Activated CD4-positive, CD25-positive, alpha-beta regulatory T cell treated with anti-CD3 and anti-CD28 coated beads, Interleukin-2, amount 50 U/mL, for 16 hours (primary cell): ENCODE measurements around the gene PDXK.
A peak's percentile ranks its signal among the peaks of the same experiment; 100 is the strongest.

Source experiments
- DNase-seq: peaks from one replicate; pipeline ENCODE4 v3.0.0-alpha.2; 2020; ENCODE audit warnings: low read depth, low spot score

PDXK gene

DNA sequence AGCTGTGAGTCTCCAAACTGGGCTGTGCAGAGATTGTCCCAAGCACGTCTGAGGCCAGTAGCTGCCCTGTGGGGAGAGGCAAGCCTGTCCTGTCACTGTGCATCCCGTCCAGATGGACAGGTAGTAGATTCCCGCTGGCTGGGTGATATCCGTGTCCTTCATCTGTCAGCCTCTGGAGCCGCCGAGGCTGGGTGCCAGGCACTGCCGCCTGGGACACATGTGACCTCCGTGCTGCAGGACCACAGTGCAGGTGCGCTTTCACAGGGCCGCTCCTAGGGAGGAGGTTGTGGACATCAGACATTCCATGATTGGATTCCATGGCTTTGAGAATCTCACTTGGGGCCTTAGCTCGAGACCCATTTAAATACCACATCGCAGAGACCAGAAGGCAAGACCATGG, 4.7 kb downstream of the PDXK start:
- DNase-seq: no peak

DNA sequence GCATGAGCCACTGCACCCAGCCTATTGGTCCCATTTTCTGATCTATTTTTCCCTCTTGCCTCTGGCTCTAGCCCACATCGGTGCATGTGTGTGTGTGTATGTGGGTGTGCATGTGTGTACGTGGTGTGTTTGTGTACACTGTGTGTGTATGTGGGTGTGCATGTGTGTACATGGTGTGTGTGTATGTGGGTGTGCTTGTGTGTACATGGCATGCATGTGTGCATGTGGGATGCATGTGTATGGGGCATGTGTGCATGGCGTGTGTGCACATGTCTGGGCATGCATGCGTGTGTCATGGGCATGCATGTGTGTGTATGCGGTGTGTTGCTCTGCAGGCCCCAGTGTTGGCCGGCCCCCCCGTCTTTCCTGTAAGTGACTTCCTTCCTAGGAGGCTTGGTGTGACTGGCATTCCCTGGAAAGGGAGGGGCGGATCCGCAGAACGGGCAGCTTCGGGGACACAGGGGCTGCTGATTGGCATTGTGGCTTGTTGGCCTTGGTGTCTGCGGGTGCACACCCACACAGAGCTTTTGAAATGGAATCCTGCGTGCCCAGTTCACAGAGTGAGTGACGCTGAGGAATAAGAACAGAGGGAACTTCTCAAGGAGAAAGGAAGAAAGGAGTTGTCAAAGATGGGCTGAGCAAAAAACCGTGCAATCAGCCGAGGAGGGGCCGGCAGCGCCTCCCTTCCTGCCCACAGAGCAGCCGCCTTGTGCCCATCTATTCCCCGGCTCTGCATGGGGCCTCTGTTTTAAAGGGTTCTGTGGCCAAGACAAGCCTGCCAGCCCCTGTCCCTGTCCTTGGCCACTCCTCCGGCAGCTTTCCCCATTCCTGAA, 8.0 kb downstream of the PDXK start:
- DNase-seq: no peak

DNA sequence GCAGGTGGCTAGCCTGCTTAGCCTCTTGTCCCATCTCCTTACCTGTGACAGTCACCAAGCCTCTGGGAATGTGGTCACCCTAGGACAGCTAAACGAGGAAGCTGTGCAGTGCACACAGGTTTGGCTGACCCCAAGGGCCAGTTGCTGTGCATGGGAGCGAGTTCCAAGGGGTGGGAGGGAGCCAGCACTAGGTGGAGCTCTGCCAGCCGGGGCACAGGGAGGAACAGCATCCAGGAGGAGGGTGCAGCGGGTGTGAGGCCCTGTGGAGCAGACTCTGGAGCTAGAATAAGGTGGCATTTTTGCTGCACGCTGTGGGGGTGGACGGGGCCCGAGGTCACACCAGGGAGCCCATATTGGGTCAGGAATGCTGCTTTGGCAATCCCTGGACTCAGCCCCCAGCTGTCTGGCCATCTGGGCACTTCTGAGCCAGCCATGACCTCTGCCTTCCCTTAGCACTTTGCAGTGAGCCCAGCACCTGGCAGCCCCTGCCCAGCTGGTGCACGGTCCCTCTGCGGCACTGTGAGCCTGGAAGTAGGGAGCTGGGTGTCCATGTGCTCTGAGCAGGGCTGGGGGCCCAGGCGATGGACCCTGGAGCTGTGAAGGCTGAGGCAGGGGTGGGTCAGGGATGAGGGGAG, 8.7 kb downstream of the PDXK start:
- no peak for DNase-seq

DNA sequence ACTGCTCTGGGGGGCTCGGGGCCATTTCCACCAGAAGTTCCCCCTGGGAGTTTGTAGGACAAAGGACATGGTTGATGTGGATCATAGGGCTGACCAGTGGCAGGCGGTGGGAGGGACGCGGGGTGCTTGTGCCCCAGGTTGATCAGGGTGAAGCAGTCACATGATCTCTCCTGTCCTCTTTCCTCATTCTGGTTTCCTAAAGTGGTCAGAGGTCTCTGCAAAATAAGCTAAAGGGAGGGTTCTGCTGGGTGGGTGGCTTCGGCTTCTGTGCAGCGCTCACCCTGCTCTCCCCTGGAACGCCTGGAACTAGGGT, 9.2 kb downstream of the PDXK start:
- no peak for DNase-seq

DNA sequence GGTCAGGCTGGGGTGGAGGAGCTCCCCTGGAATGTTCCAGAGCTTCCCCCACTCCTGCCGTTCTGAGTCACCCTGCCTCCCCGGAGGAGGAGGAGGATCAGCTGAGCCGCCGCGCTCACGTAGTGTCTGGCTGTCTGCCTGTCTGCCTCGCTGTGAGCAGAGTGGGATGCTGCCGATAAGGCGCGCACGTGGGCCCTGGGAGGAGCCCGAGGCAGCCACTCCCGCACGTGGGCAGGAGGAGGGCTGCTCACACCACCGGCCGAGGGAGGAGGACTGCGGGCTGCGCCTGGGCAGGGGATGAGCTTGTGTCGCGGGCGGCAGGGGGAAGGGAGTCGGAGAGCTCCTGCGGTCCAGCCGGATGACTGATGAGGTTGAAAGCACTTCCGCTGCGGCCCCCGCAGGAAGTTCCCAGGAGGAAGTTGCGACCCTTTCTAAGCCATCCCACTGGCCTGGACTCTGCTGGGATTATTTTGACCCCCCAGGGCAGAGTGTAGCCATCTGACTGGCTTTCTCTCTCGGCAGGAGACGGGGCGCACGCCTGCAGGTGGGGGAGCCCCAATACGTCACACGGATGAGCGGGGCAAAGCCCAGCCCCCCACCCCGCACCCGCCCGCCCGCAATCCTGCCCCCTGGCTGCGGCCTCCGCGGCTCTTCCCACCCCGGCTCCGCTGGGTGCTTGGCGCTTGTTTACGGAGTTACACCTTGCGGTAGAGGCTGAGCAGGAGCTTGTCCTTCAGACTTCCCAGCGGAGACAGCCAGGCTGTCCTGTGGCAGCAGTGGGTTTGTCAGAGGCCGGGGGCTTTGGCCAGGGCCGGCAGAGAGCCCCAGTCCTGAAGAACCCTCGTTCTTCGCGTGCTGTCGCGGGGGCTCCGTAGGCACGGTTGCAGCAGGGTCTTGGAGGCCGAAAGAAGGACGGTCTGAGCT, 9.8 kb downstream of the PDXK start:
- DNase-seq: peak; percentile 39

DNA sequence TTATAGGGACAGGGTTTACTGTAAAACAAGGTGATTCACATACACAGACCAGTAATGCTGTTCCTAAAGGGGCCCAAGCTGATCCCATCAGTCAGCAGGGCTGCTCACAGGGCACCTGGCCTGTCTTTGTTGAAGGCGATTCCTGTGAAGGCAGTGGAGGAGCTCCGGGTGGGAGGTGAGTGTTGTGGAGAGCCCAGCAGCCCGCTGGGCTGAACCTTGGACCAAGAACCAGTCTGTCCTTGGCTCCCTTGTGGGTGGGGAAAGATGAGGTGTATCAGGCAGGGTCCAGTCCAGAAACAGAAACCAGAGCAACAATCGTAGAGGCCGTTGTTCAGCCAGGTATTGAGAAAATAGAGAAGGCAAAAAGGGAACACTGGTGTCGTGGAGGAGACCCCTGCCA, 12.5 kb downstream of the PDXK start:
- DNase-seq: no peak

DNA sequence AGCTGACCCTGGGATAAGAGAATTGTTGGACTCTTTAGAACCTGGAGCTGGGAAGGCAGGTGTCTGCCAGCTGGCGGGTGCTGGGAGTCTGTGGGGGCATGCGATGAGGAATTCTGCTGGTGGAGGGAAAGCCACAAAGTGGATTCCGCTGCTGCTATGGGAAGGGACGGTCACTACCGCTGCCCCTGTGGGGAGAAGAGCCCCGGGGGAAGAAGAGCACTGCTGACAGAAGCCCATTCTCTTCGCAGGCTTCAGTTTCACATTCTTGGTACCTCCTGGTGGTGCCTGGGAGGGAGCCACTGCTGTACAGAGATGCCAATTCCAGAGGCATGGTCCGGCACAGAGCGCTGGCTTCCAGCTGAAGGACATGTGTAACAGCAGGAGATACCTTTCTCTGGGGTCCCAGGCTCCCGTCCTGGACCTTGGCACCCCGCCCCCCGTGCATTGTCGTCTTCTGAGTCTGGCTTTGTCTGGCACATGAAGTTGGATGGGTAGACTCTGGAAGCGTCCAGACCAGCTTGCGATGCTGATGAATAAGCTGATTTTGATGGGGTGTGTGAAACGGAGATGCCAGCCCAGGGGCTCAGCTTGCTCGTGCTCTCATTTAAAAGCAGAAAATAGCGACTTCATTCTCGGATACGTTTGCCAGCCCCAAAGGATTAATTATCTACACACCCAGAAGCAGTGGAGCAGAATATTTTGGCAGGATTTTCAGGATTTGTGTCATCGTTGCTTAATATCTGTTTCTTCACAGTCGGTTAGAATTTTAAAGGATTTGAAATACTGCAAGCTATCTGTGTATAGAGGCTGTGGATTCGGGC, 13.2 kb downstream of the PDXK start:
- no peak for DNase-seq

DNA sequence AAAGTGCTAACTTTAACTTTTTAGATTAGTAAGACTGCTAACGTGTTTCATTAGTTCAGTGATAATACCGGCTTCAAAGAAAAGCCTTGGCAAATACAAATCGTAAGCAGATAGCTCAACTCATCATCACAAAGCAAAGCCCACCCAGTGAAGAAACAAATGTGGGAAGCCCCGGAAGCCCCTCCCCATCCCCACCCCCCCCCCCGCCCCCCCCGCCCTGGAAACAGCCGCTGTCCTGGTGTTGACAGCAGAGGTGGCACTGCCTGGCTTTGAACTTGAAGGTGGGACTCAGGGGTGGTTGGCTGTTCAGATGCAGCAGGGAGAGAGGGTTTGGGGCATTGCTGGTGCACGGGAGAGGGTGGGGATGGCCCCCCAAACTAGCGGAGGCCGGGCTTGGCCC, 14.1 kb downstream of the PDXK start:
- DNase-seq: no peak

DNA sequence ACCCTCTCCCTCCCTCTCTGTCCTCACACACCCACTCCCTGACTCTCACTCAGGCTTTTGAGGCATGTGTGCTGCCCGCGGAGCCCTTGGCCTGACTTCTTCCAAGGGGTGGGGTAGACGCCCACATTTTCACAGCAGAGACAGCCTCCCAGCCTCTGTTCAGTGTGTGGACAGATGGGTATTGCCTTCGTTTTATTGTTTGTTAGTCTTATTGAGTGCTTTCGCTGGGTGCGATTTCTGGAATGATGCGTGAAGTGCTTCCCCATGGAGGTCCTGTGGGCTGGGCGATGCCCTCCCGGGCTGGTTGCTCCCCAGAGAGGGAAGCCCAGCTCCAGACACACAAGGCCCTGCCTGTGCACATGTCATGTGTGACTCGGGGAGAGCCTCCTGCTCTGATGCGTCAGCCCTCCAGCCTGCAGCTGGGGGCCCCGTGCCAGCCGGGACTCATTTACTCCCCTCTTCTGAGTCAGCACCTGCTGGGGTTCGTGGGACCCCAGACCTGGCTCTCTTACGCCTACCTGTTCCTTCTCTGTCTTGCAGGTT, 14.7 kb downstream of the PDXK start:
- DNase-seq: no peak

DNA sequence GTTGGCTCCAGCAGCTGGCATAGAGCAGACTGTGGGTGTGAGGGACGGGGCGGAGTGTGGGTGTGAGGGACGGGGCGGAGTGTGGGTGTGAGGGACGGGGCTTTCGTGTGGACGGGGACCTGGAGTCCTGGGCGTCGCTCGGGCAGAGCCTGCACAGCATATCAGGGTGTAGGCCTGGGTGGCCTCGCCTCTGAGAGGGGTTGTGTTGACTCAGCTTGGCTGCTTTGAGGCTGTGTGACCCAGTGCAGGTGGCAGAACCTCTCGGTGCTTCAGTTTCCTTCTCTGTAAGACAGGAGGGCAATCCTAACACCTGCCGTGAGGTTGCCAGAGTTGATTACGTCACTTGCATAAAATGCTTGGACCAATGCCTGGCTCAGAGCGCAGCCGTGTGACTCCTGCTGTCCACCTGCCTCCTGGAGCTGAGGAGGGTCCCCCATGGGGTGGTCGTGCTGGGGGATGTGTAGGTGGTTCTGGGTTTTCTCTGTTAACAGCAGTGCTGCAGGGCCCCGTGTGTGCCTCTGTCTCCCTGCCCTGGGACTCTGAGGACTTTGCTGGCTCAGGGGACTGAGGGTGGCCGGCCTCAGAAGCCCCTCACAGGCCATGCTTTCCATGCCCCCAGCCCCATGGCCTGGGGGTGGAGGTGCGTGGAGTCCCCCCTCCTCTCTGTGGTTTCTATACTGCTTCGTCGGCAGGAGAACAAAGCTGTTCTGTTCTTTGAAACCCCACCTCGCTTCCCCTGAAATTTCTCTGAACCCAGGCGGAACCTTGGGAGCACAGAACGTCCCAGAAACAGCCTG, 15.4 kb downstream of the PDXK start:
- DNase-seq: no peak

DNA sequence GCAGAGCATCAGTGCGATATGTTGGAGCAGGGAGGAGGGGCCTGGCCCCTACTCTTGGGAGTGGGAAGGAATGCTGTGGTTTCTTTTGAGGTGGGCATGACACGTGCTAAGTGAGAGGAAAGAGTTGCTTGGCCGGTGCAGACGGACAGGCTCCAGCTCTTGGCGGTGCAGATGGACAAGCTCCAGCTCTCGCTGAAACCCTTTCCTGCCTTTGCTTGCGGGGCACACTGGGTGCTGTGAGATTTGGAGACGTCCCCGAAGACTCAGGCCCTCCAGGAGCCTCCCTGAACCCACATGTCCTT, 15.9 kb downstream of the PDXK start:
- DNase-seq: no peak

DNA sequence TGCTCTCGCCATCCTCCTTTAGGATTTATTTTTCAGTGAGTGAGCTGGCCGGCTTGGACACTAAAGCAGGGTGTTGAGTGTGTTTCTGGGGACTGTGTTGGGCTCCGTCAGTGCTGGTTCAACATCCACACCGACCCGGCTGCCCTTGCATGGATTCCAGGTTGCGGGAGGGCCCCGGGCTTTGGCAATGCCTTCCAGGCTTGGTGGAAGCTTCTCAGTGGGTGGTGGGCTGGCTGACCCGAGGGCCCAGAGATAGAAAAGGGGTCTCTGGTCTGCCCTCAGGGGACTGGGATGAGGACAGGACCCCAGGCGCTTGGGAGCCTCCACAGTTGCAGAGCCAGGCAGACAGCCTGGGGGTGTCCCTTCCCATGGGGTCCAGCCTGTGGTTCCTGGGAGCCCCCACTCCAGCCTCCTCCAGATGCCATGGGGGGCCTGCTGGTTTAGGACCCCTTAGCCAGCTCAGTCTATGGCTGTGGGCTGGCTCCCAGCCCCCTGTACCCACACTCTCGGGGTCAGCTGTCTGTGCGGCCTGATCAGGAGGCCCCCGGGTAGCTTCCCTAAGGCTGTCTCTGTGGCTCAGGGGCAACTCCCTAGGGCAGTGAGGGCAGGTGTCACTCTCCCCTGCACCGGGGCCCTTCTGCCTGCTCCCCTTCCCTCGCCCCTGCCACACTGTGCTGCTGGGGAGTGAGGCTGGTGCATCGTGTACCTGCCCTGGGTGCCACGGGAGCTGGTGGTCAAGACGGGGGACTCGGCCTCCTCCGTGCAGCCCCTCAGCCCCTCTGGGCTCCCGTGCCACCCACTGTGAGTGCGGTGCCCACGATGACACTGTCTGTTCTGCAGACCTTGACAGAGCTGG, 16.5 kb downstream of the PDXK start:
- no peak for DNase-seq

DNA sequence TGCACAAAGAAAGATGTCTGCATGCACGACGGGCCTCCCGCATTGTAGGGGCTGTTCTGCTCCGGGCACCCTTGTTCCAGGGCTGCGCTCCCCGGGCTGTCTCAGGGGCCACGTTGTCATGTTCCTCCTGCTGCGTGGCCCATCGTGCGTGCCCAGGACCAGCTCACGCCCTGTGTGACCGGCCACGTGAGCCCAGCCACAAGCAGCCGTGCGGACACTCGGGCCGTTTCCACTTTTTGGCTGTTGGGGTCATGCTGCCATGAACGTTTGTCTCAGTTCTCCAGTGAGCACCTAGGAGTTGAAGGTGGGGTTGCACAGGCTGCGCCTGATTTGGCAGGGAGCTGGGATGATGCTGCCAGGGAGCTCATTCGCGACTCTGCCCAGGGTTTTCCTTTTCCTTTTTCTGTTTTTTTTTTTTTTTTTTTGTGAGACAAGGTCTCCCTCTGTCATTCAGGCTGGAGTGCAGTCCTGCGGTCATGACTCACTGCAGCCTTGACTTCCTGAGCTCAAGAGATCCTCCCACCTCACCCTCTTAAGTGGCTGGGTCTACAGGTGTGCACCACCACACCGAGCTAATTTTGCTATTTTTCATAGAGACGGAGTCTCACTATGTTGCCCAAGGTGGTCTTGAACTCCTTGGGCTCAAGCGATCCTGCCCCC, 17.4 kb downstream of the PDXK start:
- no peak for DNase-seq

DNA sequence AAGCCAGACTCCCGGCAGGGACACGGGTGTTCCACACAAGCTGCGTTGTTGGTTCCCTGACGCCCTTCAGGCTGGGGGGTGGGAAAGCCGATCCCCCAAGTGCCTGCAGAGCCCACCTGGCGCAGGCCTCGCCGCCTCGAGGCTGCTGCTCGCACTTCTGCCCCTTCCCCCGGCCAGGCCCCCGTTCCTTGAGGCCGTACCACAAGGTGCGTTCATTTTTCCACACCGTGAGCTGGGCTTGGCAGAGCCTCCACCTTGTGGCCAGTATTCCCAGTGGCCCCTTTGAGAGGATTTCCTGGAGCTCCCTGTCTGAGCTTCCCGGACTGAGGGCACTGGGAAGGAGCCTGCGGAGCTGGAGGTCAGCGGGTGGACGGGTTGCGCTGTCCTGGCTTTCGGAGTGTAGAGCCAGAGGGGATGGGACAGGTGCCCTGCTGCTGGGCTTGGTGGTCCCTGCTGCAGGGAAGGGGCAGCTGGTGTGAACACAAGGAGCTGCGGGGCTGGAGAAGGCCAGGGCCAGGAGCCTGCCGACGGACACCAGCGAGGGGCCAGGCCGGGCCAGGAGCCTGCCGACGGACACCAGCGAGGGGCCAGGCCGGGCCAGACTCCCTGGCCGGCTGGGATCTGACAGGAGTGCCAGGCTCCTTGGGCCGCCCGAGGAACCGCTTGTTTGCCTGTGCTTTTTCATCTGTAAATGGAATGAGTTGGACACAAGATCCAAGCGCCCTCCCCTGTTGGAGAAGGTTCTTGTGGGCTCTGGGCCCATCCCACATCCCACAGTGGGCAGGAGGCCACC, 18.4 kb downstream of the PDXK start:
- DNase-seq: no peak

DNA sequence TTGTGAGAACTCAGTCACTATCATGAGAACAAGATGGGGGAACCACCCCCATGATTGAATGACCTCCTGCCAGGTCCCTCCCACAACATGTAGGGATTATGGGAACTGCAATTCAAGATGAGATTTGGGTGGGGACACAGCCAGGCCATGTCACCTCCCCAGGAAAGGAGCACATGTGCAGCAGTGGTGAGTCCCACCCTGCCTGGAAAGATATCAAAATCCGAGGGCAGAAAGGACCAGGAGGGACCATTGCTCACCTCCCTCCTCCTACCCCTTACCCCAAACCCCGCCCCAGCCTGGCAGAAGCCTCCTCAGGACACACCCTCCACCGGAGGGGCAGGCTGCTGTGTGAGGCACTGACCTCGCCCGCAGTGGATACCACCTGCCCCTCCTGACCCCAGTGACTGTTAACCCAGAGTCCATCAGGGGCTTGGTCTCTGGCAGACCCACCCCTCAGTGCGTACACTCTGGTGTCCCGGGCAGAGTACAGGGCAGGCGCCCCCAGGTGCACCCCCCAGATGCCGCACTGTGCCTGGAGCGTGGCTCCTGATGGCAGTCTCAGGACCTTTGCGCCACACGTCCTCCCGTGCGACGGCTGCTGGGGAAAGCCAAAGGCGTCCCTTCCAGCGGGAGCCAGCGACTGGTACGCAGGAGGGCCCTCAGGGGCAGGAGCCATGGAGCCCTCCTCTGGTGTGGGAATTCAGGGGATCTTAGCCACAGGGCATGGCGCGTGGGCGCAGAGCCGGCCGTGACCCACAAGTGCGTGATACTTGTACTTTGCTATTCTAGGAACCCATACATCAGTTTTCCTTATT, 20.9 kb downstream of the PDXK start:
- no peak for DNase-seq

DNA sequence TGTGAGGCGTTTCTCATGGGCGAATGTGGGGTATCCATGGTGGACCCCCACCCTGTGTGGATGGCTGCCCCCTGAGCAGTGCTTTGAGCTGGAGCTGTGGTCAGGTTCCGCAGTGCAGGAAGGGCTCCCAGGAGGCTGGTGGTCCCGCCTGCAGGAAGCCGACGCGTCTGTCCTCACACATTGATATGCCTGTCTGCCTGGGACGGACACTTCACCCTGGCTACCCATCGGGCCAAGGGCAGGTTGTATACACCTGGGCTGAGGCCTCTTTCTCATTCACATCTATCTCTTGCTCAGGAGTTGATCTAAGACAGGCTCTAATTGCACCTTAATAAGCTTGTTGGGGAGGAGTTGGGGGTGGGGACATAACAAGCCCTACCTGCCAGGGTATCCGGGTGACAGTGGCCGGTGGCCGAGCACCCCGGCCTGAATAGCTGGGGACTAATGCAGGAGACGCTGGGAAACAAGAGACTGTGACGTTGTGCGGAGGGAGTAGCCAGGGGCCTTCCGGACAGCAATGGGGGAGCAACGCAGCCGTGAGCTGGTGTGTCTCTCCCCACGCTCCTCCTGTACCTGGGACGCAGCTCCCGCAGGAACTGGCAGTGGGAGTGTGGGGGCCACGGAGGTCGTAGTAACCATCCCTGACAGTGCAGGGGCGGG, 21.7 kb downstream of the PDXK start:
- no peak for DNase-seq
